Uterus (tissue), 4 donors: ENCODE measurements around the gene MAPK11. TPM values are rescaled to one million over a fixed set of nuclear protein-coding genes. Genes with fewer than 3 reads are reported as not detected.

Source experiments
- DNase-seq, 2 donors: peaks; one replicate each; pipeline ENCODE4 v3.0.0-alpha.2; 2019 to 2020
- H3K27ac ChIP-seq, 2 donors: fragments of 200-600 bp; sonication (generic); 1 replicate in 1 of 2; 2 replicates in 1 of 2; pipeline ENCODE4 v1.5.1; 2016 to 2018
- H3K27me3 ChIP-seq, 2 donors: fragments of 200-600 bp; sonication (generic); one replicate each; pipeline ENCODE4 v1.5.1; 2018 to 2019; ENCODE audit warnings: control low read depth in 1 of 2
- H3K36me3 ChIP-seq, 2 donors: fragments of 200-600 bp; sonication (generic); one replicate each; pipeline ENCODE4 v1.5.1; 2019; ENCODE audit warnings: control low read depth in 1 of 2
- H3K4me1 ChIP-seq, 2 donors: fragments of 200-600 bp; sonication (generic); one replicate each; pipeline ENCODE4 v1.5.1; 2018 to 2019; ENCODE audit warnings: control low read depth in 1 of 2
- H3K4me3 ChIP-seq, 2 donors: fragments of 200-600 bp; sonication (generic); 1 replicate in 1 of 2; 2 replicates in 1 of 2; pipeline ENCODE4 v1.5.1; 2018 to 2019; ENCODE audit warnings: mild to moderate bottlenecking in 1 of 2
- H3K9me3 ChIP-seq, 2 donors: fragments of 200-600 bp; sonication (generic); one replicate each; pipeline ENCODE4 v1.5.1; 2019; ENCODE audit warnings: control low read depth in 1 of 2
- CTCF ChIP-seq, 4 experiments: fragments of 200-600 bp in 2 of 4; fragments of 450-650 bp in 2 of 4; sonication (generic) in 2 of 4; IDR thresholded peaks; one replicate each; pipeline ENCODE4 v1.5.1; 2016 to 2019; ENCODE audit warnings: antibody characterized with exemption in 4 of 4, mild to moderate bottlenecking in 2 of 4, moderate library complexity in 1 of 4
- POLR2A ChIP-seq, 2 donors: fragments of 450-650 bp; IDR thresholded peaks; one replicate each; pipeline ENCODE4 v1.6.1; 2016; ENCODE audit warnings: antibody characterized with exemption in 2 of 2, mild to moderate bottlenecking in 1 of 2, moderate library complexity in 1 of 2
- intact Hi-C: fragments of 100-400 bp; cut with DNase I; formaldehyde crosslinking; loops from one replicate; pipeline ENCODE4 v1.15.1; 2023; ENCODE audit warnings: low total_unique reads
- total RNA-seq, 4 donors: library from RNA; depleted of rRNA in 3 of 4; stranded (reverse); fragments of >200 nt in 3 of 4; gene quantifications; one replicate each; pipeline versions ENCODE4 v1.1.0 to v1.2.4, GENCODE V29; 2014 to 2023
- donor health status: DM: yes; HTN: yes; CAD: no.

The MAPK11 gene
- total RNA-seq, 4 donors from 2014 or later = 7.9 to 39.5 (median 22.4) TPM

GRCh38 chr22:50247748-50248147 is 22.4 kb downstream of the MAPK11 start:
- H3K4me3 ChIP-seq = no peak overlapping the region

GRCh38 chr22:50246242-50247175 is 23.7 kb downstream of the MAPK11 start:
- Histone ChIP-seq H3K4me3 (no peak overlapping the region), H3K27ac (peak overlapping the region in 1 of 2 donors; percentile 93), H3K36me3 (no peaks in the 10 kb centered on the region), H3K4me1 (peaks cover 9 to 48% of the 10 kb centered on the region in 2 donors), H3K27me3 (no peaks in the 10 kb centered on the region), H3K9me3 (no peaks in the 10 kb centered on the region)
- intact Hi-C loops = no loop called here
- no peak for TF ChIP-seq POLR2A (IDR thresholded peaks at IDR 0.05)
- TF ChIP-seq CTCF (IDR thresholded peaks at IDR 0.05) = no peak
- no peak for DNase-seq

More at GRCh38 chr22:50247748-50248147, 22.4 kb downstream of the MAPK11 start:
- TF ChIP-seq CTCF (IDR thresholded peaks at IDR 0.05) (no peak), POLR2A (IDR thresholded peaks at IDR 0.05) (no peak)
- H3K36me3 ChIP-seq = no peaks in the 10 kb centered on the region
- no peaks in the 10 kb centered on the region for H3K27me3 ChIP-seq
- H3K27ac ChIP-seq = no peak overlapping the region
- intact Hi-C loops = no loop called here
- no peaks in the 10 kb centered on the region for H3K9me3 ChIP-seq
- peaks cover 6 to 36% of the 10 kb centered on the region in 2 donors for H3K4me1 ChIP-seq
- DNase-seq = no peak

GRCh38 chr22:50245214-50246072 is 24.7 kb downstream of the MAPK11 start:
- no peak for TF ChIP-seq POLR2A (IDR thresholded peaks at IDR 0.05)
- TF ChIP-seq CTCF (IDR thresholded peaks at IDR 0.05) = no peak
- intact Hi-C loops = no loop called here
- peaks cover 8 to 49% of the 10 kb centered on the region in 2 donors for H3K4me1 ChIP-seq

GRCh38 chr22:50244420-50245213 is 25.6 kb downstream of the MAPK11 start, which contains the start of gene TUBGCP6:
TSS of gene TUBGCP6 (minus strand) at chr22:50245023. CDS start at chr22:50244459, 564 bp downstream.
- H3K4me1 ChIP-seq = peaks cover 3 to 41% of the 10 kb centered on the region in 2 donors

More at GRCh38 chr22:50245214-50246072, 24.7 kb downstream of the MAPK11 start:
- Histone ChIP-seq H3K27ac (peak overlapping the region; percentile 77 to 93), H3K27me3 (no peaks in the 10 kb centered on the region), H3K9me3 (no peaks in the 10 kb centered on the region), H3K4me3 (peak overlapping the region; percentile 67 to 87), H3K36me3 (no peaks in the 10 kb centered on the region)
- no peak for DNase-seq

More at GRCh38 chr22:50244420-50245213, 25.6 kb downstream of the MAPK11 start, which contains the start of gene TUBGCP6:
- H3K4me3 ChIP-seq = peak within 1 kb of the TSS; percentile 67 to 87
- H3K9me3 ChIP-seq = no peaks in the 10 kb centered on the region
- H3K36me3 ChIP-seq = no peaks in the 10 kb centered on the region
- DNase-seq = peak; percentile 94
- H3K27ac ChIP-seq = peak within 1 kb of the TSS; percentile 77 to 93
- intact Hi-C loops = no loop called here
- no peaks in the 10 kb centered on the region for H3K27me3 ChIP-seq
- TF ChIP-seq POLR2A (IDR thresholded peaks at IDR 0.05) (peak; percentile 24 to 86), CTCF (IDR thresholded peaks at IDR 0.05) (peak in 3 of 4 experiments; percentile 19 to 44 (median 23))
